Measurements from ENCODE around the gene SLAMF9.

SLAMF9 gene

GRCh38 chr1:159932296-159933285 lies 21.4 kb downstream of the SLAMF9 start:
- no peak for DNase-seq (ENCODE audit: low read depth)

GRCh38 chr1:159931795-159932173 lies 22.3 kb downstream of the SLAMF9 start:
- DNase-seq (ENCODE audit: low read depth) = no peak

GRCh38 chr1:159931101-159931794 lies 22.8 kb downstream of the SLAMF9 start:
- DNase-seq (ENCODE audit: low read depth) = no peak

- DNase-seq (ENCODE audit: low read depth) = no peak
These were observed 23.4 kb downstream of the SLAMF9 start for GRCh38 chr1:159930634-159931033.

GRCh38 chr1:159930216-159930615 lies 23.8 kb downstream of the SLAMF9 start:
- no peak for DNase-seq (ENCODE audit: low read depth)

GRCh38 chr1:159929155-159930051 lies 24.6 kb downstream of the SLAMF9 start:
- no peak for DNase-seq (ENCODE audit: low read depth)

- no peak for DNase-seq (ENCODE audit: low read depth)
These were observed 25.5 kb downstream of the SLAMF9 start for GRCh38 chr1:159928491-159929050.

- no peak for DNase-seq (ENCODE audit: low read depth)
These were observed 26.1 kb downstream of the SLAMF9 start for GRCh38 chr1:159927849-159928431.

- DNase-seq (ENCODE audit: low read depth) = no peak
These were observed 26.7 kb downstream of the SLAMF9 start for GRCh38 chr1:159927211-159927848.

- no peak for DNase-seq (ENCODE audit: low read depth)
These were observed 28.3 kb downstream of the SLAMF9 start for GRCh38 chr1:159925719-159926078.

GRCh38 chr1:159924791-159925718 lies 29.0 kb downstream of the SLAMF9 start, which contains the start of gene TAGLN2:
TAGLN2 (minus strand) TSS chr1:159925507; CDS start chr1:159920509, 4,998 bp downstream.
- DNase-seq (ENCODE audit: low read depth) = peak; percentile 87

- peak; percentile 87 for DNase-seq (ENCODE audit: low read depth)
These were observed 29.8 kb downstream of the SLAMF9 start for GRCh38 chr1:159924025-159924790.

- DNase-seq (ENCODE audit: low read depth) = peak; percentile 78
These were observed 30.6 kb downstream of the SLAMF9 start for GRCh38 chr1:159923203-159924024.

GRCh38 chr1:159922511-159923202 lies 31.4 kb downstream of the SLAMF9 start:
- peak; percentile 48 for DNase-seq (ENCODE audit: low read depth)

- no peak for DNase-seq (ENCODE audit: low read depth)
These were observed 32.1 kb downstream of the SLAMF9 start for GRCh38 chr1:159921700-159922504.

- no peak for DNase-seq (ENCODE audit: low read depth)
These were observed 32.8 kb downstream of the SLAMF9 start for GRCh38 chr1:159921251-159921650.
